ENCODE measurements around the gene SLC25A44.

The SLC25A44 gene

GRCh38 chr1:156241311-156241811, 47.5 kb downstream of the SLC25A44 start:
- DNase-seq (ENCODE audit: low spot score) = no peak

DNA sequence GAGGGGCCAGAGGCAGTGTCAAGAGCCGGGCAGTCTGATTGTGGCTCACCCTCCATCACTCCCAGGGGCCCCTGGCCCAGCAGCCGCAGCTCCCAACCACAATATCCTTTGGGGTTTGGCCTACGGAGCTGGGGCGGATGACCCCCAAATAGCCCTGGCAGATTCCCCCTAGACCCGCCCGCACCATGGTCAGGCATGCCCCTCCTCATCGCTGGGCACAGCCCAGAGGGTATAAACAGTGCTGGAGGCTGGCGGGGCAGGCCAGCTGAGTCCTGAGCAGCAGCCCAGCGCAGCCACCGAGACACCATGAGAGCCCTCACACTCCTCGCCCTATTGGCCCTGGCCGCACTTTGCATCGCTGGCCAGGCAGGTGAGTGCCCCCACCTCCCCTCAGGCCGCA, 48.0 kb downstream of the SLC25A44 start, which contains the start of gene BGLAP:
Gene BGLAP (plus strand): TSS at position 259 of the 400 bp plus-strand sequence. CDS start 48 bp downstream, at position 307.
- DNase-seq (ENCODE audit: low spot score) = no peak

DNA sequence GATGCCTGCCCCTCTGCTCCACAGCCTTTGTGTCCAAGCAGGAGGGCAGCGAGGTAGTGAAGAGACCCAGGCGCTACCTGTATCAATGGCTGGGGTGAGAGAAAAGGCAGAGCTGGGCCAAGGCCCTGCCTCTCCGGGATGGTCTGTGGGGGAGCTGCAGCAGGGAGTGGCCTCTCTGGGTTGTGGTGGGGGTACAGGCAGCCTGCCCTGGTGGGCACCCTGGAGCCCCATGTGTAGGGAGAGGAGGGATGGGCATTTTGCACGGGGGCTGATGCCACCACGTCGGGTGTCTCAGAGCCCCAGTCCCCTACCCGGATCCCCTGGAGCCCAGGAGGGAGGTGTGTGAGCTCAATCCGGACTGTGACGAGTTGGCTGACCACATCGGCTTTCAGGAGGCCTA, 48.8 kb downstream of the SLC25A44 start:
- DNase-seq (ENCODE audit: low spot score) = no peak

GRCh38 chr1:156244126-156244525, 50.2 kb downstream of the SLC25A44 start:
- no peak for DNase-seq (ENCODE audit: low spot score)

DNA sequence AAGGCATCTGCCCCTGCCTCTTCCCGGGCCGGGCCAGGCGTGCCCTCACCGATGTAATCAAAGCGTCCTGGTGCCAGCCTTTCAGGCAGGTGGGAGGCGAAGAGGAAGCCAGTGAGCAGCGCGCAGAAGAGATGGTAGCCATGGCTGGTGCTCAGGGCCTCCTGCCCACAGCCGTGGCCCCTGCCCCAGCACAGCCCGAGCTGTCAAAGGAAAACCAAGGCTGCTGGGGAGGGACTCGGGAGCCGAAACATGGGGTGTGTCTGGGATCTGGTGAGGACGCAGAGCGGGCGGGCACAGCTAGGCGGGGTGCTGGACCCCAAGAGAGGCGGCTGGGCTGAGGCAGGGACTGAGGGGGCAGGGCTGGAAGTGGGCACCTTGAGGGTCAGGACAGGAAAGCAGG, 50.8 kb downstream of the SLC25A44 start:
- DNase-seq (ENCODE audit: low spot score) = no peak

DNA sequence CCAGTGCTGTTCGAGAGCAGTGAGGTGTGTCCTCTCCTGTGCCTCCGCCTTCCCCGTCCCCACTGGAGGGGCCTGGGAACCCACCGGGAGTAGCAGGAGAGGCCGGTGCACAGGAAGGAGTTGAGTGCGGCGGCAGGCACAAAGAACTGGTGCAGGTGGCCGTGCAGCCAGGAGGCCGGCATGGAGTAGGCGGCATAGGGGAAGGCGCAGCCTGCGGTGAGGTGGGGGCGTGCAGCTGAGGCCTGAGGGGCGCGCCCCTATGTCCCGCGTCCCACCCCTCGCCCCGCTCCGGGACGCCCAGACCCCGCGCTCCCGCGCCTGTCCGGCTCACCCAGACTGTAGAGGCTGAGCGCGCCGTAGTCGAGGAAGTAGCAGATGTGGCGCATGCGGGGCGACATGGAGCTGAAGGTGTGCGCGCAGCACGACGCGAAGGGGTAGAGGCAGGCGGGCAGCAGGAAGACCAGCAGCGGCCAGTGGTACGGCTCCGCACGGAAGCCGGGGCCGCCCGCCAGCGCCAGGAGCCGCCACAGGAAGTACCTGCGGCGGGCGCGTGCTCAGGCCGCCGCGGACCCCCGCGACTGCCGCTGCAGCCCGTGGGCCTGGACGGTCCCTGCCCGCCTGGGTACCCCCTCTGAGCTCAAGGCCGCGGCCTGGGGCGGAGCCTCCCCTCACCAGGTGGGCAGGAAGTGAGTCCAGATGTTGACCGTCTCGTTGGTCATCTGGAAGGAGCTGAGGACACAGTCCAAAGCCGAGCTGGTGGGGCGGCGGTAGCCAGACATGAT, 51.7 kb downstream of the SLC25A44 start:
- no peak for DNase-seq (ENCODE audit: low spot score)

DNA sequence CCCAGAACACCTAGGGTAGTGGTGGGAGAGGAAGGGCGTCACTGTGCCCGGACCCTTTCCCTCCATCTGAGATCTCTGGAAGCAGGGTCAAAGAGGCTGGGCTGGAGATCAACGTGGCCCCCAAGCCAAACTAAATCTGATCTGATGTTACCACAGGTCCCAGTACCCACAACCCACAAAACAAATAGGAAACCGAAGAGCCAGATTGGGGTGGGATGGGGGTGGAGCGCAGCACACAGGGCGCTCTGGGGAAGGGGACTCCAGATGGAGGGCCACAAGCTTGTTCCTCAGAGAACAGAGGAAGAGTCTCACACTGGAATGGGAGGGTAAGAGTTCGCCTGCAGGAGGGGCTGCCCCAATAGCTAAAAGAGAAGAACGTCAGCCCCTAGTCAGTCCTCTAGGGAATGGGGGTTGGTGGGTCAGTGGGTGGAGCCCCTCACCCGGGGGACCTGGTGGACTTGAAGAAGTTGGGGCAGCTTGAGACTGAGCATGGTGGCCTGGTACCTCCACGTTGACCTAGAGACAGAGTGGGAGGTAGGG, 52.4 kb downstream of the SLC25A44 start:
- no peak for DNase-seq (ENCODE audit: low spot score)

DNA sequence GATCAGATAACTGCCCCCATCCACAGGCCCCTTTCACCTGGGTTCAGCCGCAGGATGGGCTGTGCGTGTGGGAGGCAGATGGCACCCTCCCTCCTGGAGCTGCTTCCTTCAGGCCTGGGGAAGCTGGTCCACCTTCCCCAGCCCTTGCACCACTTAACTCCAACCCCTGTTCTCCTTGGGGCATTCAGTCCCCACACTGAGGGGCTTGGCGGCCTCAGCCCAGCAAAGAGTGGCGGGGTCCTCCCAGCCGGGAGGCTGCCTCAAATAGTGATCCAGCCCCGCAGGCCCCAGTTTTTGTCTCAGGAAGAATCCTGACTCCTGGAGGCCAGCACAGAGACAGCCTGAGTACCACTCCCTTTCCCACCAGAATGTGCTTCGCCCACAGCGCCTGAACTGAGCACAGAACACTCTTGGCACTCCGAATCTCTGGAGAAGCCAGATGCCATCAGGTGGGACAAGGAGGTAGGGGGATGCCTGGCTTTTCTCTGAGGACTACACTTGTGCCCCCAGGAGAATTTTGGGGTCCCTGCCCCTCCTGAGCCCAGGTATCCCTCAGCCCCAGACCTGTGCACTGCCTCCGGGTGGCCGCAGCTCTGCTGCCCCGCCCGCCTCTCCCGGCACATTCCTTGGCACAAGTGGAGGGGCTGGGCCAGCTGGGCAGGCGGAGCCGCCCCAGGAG, 53.0 kb downstream of the SLC25A44 start:
- DNase-seq (ENCODE audit: low spot score) = peak; percentile 57

DNA sequence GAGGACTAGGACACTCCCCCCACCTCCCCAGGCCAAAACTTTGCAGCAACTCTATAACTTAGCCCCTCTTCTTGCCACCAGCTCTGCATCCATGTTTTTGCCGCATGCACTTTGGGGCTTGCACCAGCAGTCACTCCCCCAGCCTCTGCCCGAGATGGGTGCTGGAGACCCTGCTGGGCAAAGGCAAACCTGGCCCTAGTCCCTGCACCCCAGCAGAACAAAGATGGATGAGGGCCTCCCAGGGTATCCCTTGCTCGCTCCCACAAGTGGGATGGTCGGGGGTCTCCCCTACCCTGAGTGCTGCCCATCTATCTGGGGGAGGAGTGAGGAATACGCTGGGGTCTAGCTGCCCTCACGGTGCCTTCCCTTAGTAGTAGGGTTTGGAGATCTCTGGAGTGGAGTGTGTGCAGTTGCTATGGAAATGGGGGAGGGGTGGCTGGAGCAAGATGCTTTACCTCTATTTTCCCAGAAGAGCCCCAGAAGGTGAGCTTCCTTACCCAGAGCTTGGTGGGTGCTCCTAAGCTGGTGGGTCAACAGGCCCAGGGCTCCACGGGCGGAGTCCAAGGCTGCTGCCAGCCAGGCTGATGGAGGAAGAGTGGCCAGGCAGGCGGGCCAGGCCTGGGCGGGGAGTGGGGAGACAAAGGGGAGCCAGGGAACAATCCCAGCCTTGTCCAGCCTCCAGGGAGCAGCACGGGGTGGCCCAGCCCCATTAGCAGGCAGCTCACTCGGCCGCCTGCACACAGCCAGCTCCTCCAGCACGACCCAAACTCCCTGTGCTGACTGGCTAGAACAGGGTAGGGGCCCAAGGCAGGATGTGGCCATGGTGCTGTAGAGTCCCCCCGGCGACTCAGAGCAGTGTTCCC, 53.8 kb downstream of the SLC25A44 start, which contains the start of gene PAQR6:
Gene PAQR6 (minus strand): TSS at position 597 of the 863 bp plus-strand sequence. CDS start 1,325 bp downstream, outside the sequence.
- peak; percentile 98 for DNase-seq (ENCODE audit: low spot score)

DNA sequence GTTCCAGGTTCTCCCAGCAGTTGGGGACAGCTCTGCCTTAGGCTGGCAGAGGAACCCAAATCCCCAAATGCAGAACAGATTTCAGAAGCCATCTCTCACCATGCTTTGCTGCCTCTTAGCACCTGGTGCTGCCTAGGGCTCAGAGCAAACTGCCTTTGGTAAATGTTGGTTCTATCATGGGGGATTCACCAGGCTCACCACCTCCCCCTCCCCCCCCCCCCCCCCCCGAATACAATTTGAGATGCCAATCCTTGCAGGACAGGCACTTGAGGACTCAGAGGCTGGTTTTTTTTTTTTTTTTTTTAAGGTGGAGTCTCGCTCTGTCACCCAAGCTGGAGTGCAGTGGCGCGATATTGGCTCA, 54.4 kb downstream of the SLC25A44 start:
- no peak for DNase-seq (ENCODE audit: low spot score)

- DNase-seq (ENCODE audit: low spot score) = no peak
Measured at GRCh38 chr1:156249593-156249992, 55.7 kb downstream of the SLC25A44 start.

GRCh38 chr1:156251527-156251926, 57.6 kb downstream of the SLC25A44 start:
- DNase-seq (ENCODE audit: low spot score) = peak; percentile 52

DNA sequence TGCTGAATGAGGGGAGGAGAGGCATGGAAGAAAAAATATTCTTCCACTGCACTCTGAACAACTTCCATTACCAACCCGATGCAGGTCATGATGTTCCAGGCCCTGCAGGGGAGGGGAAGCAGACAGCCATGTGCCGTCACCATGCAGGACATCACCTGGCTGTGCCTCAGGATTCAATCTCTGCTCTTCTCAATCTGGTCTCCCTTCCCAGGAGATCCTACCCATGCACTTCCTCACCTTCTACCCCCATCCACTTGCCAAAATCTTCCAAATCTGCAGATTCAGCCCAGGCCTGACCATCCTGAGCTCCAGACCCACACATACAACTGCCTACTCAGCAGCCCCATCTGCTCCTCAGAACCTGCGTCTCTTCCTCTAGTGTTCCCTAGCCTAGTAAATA, 59.7 kb downstream of the SLC25A44 start:
- DNase-seq (ENCODE audit: low spot score) = no peak

DNA sequence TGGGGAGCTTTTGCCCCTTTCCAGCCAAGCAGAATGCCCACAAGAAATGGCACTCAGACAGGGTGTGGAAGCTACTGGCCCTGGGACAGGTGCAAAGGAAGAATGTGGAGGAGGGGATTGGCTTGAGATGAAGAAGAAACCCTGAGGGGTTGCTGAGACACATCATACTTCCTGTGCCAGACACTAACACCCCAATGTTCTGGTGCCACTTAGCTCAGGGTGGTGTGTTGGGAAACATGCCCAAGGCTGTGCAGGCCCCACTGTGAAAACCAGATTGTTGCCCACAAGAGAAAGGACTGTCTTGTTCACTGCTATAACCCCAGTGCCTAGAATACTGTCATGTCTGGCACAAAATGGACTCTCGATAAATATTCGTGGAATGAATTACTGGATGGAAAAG, 63.8 kb downstream of the SLC25A44 start:
- DNase-seq (ENCODE audit: low spot score) = no peak

DNA sequence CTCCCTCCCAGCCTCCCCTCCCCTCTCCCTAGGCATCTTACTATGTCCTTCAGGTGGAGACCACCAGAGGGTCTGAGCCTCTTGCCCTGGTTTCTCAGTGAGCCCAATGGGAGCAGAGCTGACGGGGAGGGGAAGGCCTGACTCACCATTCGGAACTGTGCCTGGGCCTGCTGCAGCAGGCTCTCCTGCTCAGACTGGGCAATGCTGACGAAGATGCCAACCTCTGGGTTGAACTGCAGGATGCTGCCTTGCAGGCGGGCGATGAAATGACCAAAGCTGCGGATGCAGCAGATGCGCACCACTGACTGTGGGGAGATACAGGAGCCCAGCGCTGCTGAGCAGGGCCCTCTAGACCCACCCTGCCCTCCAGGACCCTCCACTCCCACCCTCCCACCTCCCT, 65.0 kb downstream of the SLC25A44 start:
- DNase-seq (ENCODE audit: low spot score) = no peak

DNA sequence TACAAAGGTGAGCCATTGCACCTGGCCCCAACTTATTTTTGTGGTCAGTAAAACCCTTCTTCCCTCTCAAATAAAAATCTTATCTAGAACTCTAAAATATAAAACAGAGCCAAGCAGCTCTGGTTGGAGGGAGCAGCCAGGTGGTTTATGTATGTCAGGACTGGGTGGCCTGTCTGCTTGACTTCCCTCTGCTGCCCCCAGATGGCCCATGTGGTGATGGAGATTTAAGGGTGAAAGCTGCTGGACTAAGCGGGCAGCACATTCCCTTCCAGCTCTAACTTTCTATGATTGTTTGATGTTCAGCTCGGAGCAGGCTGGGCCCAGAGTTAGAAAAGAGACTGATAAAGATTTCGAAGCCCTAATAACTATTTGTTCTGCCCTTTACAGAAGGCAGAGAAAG, 65.9 kb downstream of the SLC25A44 start:
- DNase-seq (ENCODE audit: low spot score) = peak; percentile 74

GRCh38 chr1:156260896-156261295, 67.0 kb downstream of the SLC25A44 start:
- DNase-seq (ENCODE audit: low spot score) = peak; percentile 53
